ENCODE results near the gene NUTM1. TPM values are rescaled to one million over a fixed set of nuclear protein-coding genes. Genes with fewer than 3 reads are reported as not detected.

NUTM1 gene
- total and polyA plus RNA-seq, 3 donors from 2014 or later = 17.8 to 39.7 (median 23.4) TPM

DNA sequence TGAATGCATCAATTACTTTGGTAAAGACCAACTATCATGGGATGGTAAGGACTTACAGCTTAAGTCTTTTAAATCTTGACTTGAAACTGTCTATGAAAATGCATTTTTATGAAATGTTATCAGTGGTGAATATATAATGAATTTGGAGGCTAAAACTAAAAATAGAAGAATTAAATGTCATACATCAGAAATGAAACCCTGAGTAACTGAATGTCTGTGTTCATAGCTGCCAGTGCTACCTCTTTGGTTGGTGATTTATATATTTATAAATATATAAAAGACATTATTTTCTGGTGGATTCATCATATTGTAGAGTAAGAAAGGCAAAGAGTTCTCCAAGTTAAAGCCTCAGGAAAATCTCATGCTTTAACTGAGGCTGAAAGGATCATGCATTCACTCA, 17.7 kb upstream of the NUTM1 start:
- no peak for DNase-seq
- intact Hi-C loops (cut with DNase I; ENCODE audit: low total_unique reads) = no loop called here
- H3K4me3 ChIP-seq = no peak overlapping the region
- no peaks in the 10 kb centered on the region for H3K27me3 ChIP-seq
- H3K9me3 ChIP-seq = no peaks in the 10 kb centered on the region
- H3K27ac ChIP-seq = no peak overlapping the region
- no peaks in the 10 kb centered on the region for H3K4me1 ChIP-seq
- H3K36me3 ChIP-seq (ENCODE audit: low read depth, missing control alignments) = no peaks in the 10 kb centered on the region
- TF ChIP-seq POLR2A (IDR thresholded peaks at IDR 0.05) = no peak
- TF ChIP-seq, protein P1, sequence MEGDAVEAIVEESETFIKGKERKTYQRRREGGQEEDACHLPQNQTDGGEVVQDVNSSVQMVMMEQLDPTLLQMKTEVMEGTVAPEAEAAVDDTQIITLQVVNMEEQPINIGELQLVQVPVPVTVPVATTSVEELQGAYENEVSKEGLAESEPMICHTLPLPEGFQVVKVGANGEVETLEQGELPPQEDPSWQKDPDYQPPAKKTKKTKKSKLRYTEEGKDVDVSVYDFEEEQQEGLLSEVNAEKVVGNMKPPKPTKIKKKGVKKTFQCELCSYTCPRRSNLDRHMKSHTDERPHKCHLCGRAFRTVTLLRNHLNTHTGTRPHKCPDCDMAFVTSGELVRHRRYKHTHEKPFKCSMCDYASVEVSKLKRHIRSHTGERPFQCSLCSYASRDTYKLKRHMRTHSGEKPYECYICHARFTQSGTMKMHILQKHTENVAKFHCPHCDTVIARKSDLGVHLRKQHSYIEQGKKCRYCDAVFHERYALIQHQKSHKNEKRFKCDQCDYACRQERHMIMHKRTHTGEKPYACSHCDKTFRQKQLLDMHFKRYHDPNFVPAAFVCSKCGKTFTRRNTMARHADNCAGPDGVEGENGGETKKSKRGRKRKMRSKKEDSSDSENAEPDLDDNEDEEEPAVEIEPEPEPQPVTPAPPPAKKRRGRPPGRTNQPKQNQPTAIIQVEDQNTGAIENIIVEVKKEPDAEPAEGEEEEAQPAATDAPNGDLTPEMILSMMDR (IDR thresholded peaks at IDR 0.05) = no peak

DNA sequence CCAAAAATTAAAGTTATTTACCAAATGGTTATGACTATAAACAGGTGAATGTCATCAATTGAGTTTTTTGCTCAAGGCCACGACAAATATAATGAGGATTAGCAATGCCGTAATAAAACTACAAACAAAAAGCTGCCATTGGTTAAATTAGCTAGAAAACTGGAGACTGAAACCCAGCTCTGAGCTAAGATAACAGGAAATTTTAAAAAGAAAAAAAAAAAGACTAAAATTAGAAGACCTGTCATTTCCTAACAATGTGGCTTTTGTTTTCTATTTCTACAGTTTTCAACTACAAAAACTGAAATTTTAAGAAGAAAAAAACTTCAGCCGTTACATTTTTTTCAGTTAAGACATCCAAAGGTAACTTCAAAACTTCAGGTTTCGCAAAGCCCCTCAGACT, 15.2 kb upstream of the NUTM1 start:
- Histone ChIP-seq H3K27me3 (no peaks in the 10 kb centered on the region), H3K9me3 (no peaks in the 10 kb centered on the region), H3K27ac (no peak overlapping the region), H3K4me3 (no peak overlapping the region), H3K4me1 (no peaks in the 10 kb centered on the region), H3K36me3 (ENCODE audit: low read depth, missing control alignments) (no peaks in the 10 kb centered on the region)
- intact Hi-C loops (cut with DNase I; ENCODE audit: low total_unique reads) = no loop called here
- no peak for DNase-seq
- WGBS, 2 donors = 81 to 82% methylated on average over 4 of the region's 4 CpGs
- no peak for TF ChIP-seq POLR2A (IDR thresholded peaks at IDR 0.05)
- TF ChIP-seq, protein P1 (IDR thresholded peaks at IDR 0.05) = no peak

GRCh38 chr15:34329006-34329405, 14.1 kb upstream of the NUTM1 start:
- Histone ChIP-seq H3K27ac (no peak overlapping the region), H3K27me3 (no peaks in the 10 kb centered on the region), H3K4me3 (no peak overlapping the region), H3K36me3 (ENCODE audit: low read depth, missing control alignments) (no peaks in the 10 kb centered on the region), H3K9me3 (no peaks in the 10 kb centered on the region), H3K4me1 (no peaks in the 10 kb centered on the region)
- TF ChIP-seq POLR2A (IDR thresholded peaks at IDR 0.05) = no peak
- TF ChIP-seq, protein P1 (IDR thresholded peaks at IDR 0.05) = no peak
- intact Hi-C loops (cut with DNase I; ENCODE audit: low total_unique reads) = no loop called here
- no peak for DNase-seq
- 76 to 79% methylated on average over 2 of the region's 2 CpGs for WGBS, 2 donors

DNA sequence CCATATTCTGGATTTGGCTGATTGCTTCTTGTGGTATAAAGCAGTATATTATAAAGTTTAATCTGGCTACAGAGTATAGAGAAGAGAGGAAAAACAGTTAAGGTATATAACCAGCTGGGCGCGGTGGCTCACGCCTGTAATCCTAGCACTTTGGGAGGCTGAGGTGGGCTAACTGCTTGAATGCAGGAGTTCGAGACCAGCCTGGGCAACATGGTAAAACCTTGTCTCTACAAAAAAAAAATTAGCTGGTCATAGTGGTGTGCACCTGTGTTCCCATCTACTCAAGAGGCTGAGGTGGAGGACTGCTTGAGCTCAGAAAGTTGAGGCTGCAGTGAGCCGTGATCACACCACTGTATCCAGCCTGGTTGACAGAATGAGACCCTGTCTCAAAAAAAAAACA, 12.8 kb upstream of the NUTM1 start:
- 90 to 95% methylated on average over 5 of the region's 5 CpGs for WGBS, 2 donors
- no peaks in the 10 kb centered on the region for H3K9me3 ChIP-seq
- TF ChIP-seq, protein P1 (IDR thresholded peaks at IDR 0.05) = no peak
- no peak for TF ChIP-seq POLR2A (IDR thresholded peaks at IDR 0.05)
- H3K4me3 ChIP-seq = no peak overlapping the region
- DNase-seq = no peak
- no peaks in the 10 kb centered on the region for H3K36me3 ChIP-seq (ENCODE audit: low read depth, missing control alignments)
- no peaks in the 10 kb centered on the region for H3K4me1 ChIP-seq
- H3K27ac ChIP-seq = no peak overlapping the region
- no peaks in the 10 kb centered on the region for H3K27me3 ChIP-seq
- intact Hi-C loops (cut with DNase I; ENCODE audit: low total_unique reads) = no loop called here

DNA sequence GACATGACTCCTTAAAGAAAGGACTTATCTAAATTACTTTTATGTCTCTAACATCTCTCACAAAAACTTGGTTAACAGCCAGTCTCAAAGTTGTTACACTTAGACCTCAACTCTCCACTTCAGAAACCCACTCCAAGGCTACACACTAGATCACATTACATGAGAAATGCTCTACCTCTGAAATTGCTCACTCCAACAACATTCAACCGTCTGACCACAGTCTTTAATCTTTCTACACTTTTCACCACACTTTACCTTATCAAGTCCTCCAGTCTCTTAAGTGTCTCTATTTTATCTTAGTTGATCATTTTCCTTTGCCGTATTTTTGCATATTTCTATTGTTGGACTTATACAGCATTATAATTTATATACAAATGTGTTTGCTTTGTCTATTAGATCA, 11.3 kb upstream of the NUTM1 start:
- no peak overlapping the region for H3K4me3 ChIP-seq
- no peaks in the 10 kb centered on the region for H3K36me3 ChIP-seq (ENCODE audit: low read depth, missing control alignments)
- H3K27me3 ChIP-seq = no peaks in the 10 kb centered on the region
- WGBS, 2 donors = 68 to 78% methylated on average over 2 of the region's 2 CpGs
- no peaks in the 10 kb centered on the region for H3K9me3 ChIP-seq
- H3K4me1 ChIP-seq = no peaks in the 10 kb centered on the region
- TF ChIP-seq, protein P1 (IDR thresholded peaks at IDR 0.05) = no peak
- TF ChIP-seq POLR2A (IDR thresholded peaks at IDR 0.05) = no peak
- no peak overlapping the region for H3K27ac ChIP-seq
- no peak for DNase-seq
- intact Hi-C loops (cut with DNase I; ENCODE audit: low total_unique reads) = no loop called here

All from testis (tissue), 3 donors.